Skeletal muscle cell (primary cell): ENCODE measurements around the gene DNAJA3.

Source experiments
- DNase-seq: peaks from one replicate; pipeline ENCODE4 v3.0.0-alpha.2; 2010; ENCODE audit warnings: low read depth
- H3K4me3 ChIP-seq: 2 replicates; pipeline ENCODE4 v1.5.1; 2011; ENCODE audit warnings: low read depth, mild to moderate bottlenecking, control low read depth, low read length, moderate library complexity

Gene DNAJA3

DNA sequence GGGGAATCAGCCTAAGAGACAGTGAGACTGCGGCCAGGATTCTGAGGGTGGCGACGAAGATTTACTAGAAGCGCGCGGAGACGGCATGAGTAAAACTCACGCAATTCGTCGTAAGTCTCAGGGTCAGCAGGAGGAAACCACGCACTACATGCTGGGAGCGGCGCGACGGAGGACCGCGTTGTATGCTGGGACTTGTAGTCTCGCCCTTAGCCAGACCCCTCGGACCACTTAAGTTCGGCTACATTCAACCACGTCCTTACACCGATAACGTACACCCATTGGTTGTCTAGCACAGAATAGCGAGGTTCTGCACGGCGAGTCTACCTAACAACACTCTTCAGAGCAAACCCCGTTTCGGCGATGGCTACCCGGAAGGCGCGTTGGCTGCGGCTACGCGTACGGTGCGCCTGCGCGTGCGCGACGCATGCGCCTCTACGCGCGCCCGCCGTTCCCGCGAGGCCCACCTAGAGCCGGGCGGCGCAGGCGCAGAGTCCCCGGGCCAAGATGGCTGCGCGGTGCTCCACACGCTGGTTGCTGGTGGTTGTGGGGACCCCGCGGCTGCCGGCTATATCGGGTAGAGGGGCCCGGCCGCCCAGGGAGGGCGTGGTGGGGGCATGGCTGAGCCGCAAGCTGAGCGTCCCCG is at the start of gene DNAJA3:
TSS of gene DNAJA3 (plus strand) at position 491 of the 643 bp plus-strand sequence. CDS start at position 505, 14 bp downstream.
- H3K4me3 ChIP-seq: peak within 1 kb of the TSS; percentile 96
- DNase-seq: peak; percentile 88

DNA sequence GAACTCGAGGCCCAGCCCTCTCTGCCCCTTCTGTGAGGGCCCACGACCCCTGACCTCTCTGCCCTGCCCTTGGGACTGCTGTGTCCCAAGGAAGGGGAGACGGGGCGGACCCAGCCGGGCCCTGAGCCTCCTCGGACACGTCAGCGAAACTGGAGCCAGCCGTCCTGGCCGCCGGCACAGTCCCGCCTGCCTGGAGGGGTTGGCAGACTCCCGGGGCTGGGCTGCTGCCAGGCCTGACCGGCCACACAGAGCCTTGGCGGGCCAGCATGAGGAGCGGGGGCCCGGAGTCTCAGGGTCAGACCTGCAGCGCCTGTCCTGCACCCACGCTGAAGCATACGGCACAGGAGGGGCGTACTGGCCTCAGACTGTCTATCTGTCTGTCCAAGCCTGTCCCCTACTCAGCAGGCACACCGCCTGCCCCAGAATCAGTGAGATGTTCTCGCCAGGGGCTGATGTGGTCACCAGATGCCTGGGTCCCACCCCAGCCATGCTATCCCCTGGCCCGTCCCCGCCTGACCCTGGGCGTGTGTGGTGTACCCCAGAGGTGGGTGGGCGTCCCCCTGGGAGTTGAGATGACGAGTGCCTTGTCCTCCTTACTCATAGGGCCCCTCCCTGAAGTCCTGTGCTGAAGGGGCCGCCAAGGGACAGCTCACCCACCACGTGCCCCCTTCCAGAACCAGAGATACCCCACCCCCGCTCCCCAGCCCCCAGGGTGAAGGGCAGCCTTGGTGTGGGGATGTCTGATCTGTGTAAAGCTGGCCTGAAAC is 49.4 kb upstream of the DNAJA3 start:
- no peak overlapping the region for H3K4me3 ChIP-seq
- DNase-seq: peak; percentile 61

DNA sequence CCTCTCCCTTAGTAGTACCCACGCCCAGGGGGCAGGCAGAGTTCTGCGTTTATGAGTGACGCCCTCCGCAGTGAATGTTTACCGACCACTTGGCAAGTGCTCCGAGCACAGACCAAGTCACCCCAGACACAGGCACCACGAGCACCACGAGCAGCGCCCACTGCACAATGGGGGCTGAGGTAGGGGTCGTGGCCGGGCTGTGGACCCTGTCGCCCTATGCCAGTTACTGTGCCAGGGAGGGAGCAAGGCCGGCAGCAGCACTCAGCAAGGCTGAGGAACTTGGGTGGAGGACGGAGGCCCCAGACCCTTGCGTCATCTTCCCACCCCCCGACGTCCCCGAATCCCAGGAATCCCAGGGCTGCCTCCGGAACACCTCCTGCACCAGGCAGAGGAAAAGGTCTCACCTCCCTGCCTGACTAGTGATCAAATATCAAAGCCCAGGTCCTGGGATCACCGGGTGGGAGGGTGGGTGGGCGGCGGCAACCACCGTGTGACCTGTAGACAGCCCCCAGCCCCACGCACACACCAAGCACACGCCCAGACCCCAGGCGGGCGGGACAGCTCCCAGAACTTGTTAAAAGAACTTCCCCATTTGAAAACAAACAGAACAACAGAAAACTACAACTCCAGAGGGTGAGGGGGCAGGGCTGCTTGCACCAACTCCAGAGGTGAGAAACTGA is 48.6 kb upstream of the DNAJA3 start:
- no peak for DNase-seq
- no peak overlapping the region for H3K4me3 ChIP-seq

DNA sequence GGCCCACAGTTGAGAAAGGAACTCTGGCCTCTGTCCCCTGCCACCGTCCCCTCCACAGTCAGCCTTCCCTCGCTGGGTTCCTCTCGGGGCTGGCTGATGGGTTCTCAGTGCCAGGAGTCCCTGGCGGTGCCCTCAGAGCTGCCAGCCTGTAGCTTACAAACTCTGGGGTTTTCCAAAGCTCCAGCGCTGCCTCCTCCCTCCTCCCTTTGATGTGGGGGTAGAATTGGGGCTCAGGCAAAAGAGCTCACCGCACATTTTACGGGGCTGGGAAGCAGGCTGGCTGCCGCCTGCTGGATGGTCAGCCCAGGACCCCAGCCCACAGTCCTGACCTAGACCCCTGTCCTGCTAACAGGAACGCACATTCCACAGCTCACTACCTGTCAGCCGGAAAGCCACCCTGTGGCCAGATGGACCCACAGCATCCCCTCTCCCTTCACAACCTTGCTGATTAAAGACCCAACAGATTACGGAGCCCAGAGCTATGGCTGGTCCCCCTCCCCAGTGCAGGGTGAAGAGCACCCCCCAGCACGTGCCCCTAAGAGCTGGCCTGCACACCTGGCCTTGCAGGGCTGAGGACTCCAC is 48.0 kb upstream of the DNAJA3 start:
- no peak for DNase-seq

DNA sequence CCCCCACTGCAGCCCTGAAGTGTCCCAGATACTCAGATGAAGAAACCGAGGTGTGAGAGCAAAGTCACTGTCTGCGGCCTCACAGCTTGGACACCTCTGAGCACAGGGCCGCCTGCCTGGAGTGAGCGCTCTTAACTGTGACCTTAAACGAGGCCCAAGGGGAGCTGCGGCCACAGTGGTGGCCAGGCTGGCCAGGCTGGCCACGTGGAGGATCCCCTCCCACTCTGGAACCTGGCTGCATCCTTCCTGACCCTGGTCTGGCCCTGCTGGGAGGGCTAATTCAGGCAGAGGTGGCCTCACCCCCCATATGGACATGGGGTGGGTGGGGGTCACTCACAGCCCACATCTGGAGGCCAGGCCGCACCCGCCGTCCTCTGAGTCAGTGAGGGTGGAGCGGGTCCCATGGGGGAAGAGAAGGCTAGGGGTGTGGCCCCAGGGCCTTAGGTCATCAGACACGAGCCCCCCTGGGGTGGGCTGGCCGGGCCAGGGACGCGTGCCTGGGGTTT is 47.5 kb upstream of the DNAJA3 start:
- DNase-seq: no peak
- H3K4me3 ChIP-seq: no peak overlapping the region

More for the DNA sequence above, 48.0 kb upstream of the DNAJA3 start:
- no peak overlapping the region for H3K4me3 ChIP-seq

DNA sequence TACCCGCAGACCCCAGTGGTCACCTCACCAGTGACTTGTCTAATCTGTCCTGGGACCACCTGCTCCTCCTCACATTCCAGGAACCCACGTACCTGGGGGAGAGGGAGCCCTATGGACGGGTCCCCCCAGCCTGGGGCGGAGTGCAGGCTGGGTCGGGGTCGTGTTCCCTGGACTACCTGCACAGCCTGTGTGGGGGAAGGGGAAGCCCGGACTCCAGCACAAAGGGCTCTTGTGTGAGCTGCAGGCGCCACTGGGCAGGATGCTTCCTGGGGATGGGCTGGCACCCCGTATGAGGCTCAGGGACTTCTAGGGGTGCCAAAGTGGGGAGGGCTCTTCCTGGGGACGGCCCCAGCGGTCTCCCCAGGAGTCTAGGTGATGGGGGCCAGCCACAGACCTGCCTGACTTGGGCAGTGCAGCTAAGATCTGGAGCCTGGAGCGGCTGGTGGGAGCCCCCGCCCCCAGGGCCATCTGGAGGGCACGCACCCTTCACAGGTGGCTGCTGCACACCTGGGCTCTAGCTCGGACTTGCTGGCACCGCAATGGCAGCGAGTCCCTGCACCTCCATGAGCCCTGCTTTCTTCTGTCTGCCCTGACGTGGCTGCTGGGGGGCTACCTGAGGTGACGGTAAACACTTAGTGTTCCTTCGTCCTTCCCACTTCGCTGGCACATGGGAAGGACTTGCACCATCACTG is 46.5 kb upstream of the DNAJA3 start:
- DNase-seq: no peak
- H3K4me3 ChIP-seq: no peak overlapping the region

DNA sequence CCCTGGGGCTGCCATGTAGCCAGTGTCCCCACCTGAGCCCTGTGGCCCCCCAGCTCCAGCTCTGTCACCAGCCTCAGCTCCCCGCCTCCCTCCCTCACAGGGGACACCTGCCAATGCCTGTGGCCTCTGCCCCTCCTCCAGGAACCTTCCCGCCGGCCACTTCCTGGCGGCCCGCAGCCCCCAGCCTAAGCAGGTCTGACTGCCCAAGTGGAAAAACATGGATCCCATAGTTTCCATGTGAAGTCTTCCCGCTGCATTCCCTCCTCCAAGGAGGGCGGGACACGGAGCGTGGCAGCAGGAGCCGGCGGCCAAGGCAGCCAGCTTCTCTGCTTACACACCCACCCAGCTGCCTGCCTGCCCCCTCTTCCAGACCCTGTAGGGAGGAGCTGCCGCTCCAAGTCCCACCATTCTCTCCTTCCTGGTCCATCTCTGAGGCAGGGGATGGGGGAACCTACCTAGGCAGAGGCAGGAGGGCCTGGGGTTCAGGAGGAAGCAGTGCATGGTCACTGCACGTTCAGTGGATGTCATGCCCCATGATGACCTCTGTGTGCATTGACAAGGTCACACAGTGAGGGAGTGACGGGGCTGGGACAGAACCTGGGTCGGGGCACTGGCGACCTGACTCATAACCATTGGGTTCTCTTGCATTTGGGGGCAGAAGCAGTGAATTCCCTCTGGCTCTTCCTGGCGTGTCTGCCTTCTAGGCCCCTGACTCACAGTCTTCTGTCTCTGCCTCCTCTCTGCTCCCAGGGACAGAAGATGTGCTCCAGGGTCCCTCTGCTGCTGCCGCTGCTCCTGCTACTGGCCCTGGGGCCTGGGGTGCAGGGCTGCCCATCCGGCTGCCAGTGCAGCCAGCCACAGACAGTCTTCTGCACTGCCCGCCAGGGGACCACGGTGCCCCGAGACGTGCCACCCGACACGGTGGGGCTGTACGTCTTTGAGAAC is 45.3 kb upstream of the DNAJA3 start:
- no peak overlapping the region for H3K4me3 ChIP-seq
- DNase-seq: no peak

DNA sequence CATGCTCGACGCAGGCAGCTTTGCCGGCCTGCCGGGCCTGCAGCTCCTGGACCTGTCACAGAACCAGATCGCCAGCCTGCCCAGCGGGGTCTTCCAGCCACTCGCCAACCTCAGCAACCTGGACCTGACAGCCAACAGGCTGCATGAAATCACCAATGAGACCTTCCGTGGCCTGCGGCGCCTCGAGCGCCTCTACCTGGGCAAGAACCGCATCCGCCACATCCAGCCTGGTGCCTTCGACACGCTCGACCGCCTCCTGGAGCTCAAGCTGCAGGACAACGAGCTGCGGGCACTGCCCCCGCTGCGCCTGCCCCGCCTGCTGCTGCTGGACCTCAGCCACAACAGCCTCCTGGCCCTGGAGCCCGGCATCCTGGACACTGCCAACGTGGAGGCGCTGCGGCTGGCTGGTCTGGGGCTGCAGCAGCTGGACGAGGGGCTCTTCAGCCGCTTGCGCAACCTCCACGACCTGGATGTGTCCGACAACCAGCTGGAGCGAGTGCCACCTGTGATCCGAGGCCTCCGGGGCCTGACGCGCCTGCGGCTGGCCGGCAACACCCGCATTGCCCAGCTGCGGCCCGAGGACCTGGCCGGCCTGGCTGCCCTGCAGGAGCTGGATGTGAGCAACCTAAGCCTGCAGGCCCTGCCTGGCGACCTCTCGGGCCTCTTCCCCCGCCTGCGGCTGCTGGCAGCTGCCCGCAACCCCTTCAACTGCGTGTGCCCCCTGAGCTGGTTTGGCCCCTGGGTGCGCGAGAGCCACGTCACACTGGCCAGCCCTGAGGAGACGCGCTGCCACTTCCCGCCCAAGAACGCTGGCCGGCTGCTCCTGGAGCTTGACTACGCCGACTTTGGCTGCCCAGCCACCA is 44.4 kb upstream of the DNAJA3 start:
- H3K4me3 ChIP-seq: no peak overlapping the region
- DNase-seq: no peak

DNA sequence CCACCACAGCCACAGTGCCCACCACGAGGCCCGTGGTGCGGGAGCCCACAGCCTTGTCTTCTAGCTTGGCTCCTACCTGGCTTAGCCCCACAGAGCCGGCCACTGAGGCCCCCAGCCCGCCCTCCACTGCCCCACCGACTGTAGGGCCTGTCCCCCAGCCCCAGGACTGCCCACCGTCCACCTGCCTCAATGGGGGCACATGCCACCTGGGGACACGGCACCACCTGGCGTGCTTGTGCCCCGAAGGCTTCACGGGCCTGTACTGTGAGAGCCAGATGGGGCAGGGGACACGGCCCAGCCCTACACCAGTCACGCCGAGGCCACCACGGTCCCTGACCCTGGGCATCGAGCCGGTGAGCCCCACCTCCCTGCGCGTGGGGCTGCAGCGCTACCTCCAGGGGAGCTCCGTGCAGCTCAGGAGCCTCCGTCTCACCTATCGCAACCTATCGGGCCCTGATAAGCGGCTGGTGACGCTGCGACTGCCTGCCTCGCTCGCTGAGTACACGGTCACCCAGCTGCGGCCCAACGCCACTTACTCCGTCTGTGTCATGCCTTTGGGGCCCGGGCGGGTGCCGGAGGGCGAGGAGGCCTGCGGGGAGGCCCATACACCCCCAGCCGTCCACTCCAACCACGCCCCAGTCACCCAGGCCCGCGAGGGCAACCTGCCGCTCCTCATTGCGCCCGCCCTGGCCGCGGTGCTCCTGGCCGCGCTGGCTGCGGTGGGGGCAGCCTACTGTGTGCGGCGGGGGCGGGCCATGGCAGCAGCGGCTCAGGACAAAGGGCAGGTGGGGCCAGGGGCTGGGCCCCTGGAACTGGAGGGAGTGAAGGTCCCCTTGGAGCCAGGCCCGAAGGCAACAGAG is 43.5 kb upstream of the DNAJA3 start:
- no peak overlapping the region for H3K4me3 ChIP-seq
- DNase-seq: no peak

DNA sequence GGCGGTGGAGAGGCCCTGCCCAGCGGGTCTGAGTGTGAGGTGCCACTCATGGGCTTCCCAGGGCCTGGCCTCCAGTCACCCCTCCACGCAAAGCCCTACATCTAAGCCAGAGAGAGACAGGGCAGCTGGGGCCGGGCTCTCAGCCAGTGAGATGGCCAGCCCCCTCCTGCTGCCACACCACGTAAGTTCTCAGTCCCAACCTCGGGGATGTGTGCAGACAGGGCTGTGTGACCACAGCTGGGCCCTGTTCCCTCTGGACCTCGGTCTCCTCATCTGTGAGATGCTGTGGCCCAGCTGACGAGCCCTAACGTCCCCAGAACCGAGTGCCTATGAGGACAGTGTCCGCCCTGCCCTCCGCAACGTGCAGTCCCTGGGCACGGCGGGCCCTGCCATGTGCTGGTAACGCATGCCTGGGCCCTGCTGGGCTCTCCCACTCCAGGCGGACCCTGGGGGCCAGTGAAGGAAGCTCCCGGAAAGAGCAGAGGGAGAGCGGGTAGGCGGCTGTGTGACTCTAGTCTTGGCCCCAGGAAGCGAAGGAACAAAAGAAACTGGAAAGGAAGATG is 42.8 kb upstream of the DNAJA3 start:
- DNase-seq: no peak
- H3K4me3 ChIP-seq: no peak overlapping the region

DNA sequence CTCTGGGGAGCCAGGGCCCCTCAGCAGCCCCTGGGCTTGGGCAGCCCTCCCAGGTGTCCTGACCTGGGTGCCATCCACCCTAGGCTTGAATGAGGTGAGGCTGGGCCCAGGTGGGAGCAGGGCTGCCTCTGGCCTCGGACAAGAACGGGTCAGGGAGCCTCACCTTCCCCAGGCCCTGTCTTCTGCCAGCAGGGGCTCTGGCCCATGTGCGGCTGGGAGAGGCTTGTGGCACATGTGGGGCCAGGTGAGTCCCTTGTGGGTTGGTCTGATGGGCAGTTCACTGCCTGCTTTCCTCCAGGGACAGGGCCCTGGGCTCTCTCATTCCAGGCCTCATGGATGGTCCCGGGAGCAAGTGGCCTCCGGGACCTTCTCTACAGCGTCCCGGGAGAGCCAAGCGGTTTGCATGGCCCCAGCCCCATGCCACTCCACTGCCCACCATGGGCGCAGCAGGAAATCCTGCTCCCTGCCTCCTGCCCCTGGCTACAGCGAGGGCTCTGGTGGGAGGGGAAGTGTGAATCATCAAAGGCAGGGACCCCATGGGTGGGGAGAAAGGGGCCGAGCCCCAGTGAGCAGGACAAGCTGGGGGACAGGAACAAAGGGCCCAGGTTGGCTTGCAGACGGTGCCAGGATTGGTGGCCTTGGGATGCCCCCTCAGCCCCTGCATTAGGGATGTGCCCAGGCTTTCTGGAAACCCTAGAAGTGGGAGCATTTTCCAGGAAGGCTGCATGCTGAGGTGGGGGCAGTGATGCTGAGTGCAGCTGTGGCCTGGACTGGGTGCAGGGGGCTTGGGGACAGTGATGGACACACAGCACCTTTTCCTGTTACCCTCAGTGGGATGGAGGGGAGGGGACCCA is 41.9 kb upstream of the DNAJA3 start:
- no peak for DNase-seq
- H3K4me3 ChIP-seq: no peak overlapping the region

DNA sequence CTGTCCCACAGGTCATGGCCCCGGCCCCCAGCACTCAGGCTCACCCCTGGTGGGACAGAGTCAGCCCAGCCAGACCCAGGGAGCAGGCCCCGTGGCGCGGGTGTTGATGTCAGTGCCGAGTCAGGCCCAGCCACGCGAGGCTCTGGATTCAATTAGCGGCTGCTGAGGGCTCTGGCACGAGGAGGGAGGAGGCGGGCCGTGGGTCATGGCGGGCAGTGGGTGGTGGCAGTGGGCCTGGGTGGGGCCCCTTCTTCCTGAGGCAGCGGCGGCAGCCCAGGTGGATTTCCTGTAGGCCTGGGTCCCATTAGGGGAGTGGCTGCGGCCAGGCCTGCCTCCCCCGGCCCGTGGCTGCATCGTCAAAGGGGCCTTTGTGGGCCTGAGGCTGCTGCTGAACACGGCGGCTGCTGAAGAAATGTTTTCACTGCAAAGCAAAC is 41.1 kb upstream of the DNAJA3 start:
- no peak overlapping the region for H3K4me3 ChIP-seq
- DNase-seq: no peak

DNA sequence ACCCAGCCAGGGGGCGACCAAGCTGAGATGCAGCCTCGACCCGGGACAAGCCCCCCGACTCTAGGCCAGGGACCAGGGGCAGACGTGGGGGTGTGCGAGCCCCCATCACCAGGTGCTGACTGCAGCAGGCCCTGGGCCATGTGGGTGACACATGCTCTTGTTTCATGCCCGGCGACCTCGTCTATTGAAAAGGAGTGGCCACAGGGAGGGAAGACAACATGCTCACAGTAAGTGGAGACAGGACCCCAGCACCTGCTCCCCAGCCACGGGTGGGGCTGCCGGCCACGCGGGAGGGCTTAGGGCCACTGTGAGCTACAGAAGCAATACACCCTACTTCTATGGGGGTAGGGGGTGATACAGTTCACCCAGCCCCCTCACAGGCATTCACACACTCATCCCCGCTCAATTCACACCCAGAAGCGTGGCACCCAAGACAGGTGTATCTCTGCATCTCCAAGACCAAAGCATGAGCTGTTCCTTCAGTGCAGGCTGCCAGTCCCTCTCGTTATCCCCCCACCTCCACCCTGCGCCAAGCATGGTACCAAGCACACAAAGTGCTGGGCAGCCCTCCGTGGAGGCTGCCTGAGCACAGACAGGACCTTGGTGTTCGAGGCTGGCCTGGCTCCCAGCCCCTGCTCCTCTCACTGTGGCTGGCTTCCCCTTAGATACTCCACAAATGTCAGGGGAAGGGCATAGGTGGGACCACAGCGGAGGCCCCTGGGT is 40.4 kb upstream of the DNAJA3 start:
- no peak for DNase-seq
- H3K4me3 ChIP-seq: no peak overlapping the region

DNA sequence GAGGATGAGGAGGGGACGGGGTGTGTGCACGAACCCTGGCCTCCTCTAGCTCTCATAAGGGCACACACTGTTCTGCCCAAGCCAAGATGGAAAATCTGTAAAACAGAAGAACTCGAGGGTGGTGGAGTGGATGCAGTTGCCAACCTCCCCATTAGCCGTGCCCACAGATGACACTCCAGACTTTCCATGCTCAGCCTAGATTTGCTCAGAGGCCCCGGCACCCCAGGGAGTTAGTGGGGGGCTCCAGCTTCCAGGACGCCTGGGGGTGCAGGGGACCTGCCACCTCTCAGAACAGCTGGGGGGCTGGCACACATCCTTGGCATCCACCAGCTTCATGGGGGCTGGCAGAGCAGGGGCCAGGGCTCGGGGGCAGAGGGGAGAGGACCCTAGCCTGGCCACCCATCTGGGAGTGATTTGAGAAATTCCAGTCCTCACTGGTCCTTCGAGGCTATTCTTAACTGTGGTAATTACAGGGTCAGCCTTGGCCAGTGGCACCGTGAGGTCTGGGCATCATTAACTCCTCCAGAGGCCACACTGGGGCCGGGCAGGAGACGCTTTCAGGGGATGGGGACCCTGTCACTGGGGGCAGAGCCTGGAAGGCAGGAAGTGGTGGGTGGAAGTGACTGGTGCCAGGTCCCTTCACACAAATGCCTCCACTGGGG is 39.7 kb upstream of the DNAJA3 start:
- H3K4me3 ChIP-seq: no peak overlapping the region
- no peak for DNase-seq
